Right hindlimb (tissue), 1 donor: ENCODE measurements around the gene TEX14.
A peak's percentile ranks its signal among the peaks of the same experiment; 100 is the strongest.
"Not testable (repeated sequence)": the region's sequence is repeated elsewhere in the genome, so short reads cannot be mapped to it uniquely, and the experiment has no call there.

Experiments
- DNase-seq: peaks from one replicate; pipeline ENCODE4 v3.0.0-alpha.2; 2018

Gene TEX14

GRCh38 chr17:58690033-58690432, 1.8 kb downstream of the TEX14 start:
- not testable (repeated sequence) for DNase-seq

GRCh38 chr17:58688521-58688920, 3.3 kb downstream of the TEX14 start:
- no peak for DNase-seq

GRCh38 chr17:58686980-58687379, 4.9 kb downstream of the TEX14 start:
- no peak for DNase-seq

- not testable (repeated sequence) for DNase-seq
Observed at GRCh38 chr17:58684462-58684861, 7.4 kb downstream of the TEX14 start.

GRCh38 chr17:58684003-58684402, 7.8 kb downstream of the TEX14 start:
- no peak for DNase-seq

GRCh38 chr17:58680038-58680369, 11.8 kb downstream of the TEX14 start:
- no peak for DNase-seq

- DNase-seq, result no peak
Observed at GRCh38 chr17:58679263-58680037, 12.4 kb downstream of the TEX14 start.

- not testable (repeated sequence) for DNase-seq
Observed at GRCh38 chr17:58678287-58678686, 13.6 kb downstream of the TEX14 start.

GRCh38 chr17:58677194-58677880, 14.5 kb downstream of the TEX14 start:
- DNase-seq, result no peak

- DNase-seq, result no peak
Observed at GRCh38 chr17:58671969-58672368, 19.9 kb downstream of the TEX14 start.

GRCh38 chr17:58669853-58670252, 22.0 kb downstream of the TEX14 start:
- DNase-seq, result no peak

GRCh38 chr17:58668598-58668935, 23.3 kb downstream of the TEX14 start:
- no peak for DNase-seq

GRCh38 chr17:58667934-58668597, 23.8 kb downstream of the TEX14 start:
- DNase-seq, result no peak

- DNase-seq, result peak; percentile 63
Observed at GRCh38 chr17:58666858-58667267, 25.0 kb downstream of the TEX14 start.

- DNase-seq, result peak; percentile 35
Observed at GRCh38 chr17:58665946-58666857, 25.6 kb downstream of the TEX14 start.

- DNase-seq, result no peak
Observed at GRCh38 chr17:58664302-58664701, 27.5 kb downstream of the TEX14 start.

- DNase-seq, result no peak
Observed at GRCh38 chr17:58661499-58661898, 30.3 kb downstream of the TEX14 start.

GRCh38 chr17:58660621-58661020, 31.2 kb downstream of the TEX14 start:
- no peak for DNase-seq

GRCh38 chr17:58659714-58660084, 32.1 kb downstream of the TEX14 start:
- DNase-seq, result not testable (repeated sequence)

GRCh38 chr17:58658804-58659713, 32.8 kb downstream of the TEX14 start:
- DNase-seq, result peak; percentile 91

- not testable (repeated sequence) for DNase-seq
Observed at GRCh38 chr17:58657962-58658803, 33.7 kb downstream of the TEX14 start.
